HG02852 (cell line): Measurements from ENCODE around the gene CSHL1.
"Not testable (repeated sequence)": the region's sequence is repeated elsewhere in the genome, so short reads cannot be mapped to it uniquely, and the experiment has no call there.

ENCODE experiments used
- ATAC-seq: cut with Tn5 transposase; IDR thresholded peaks from one replicate; pipeline ENCODE4 v1.9.1; 2021; ENCODE audit warnings: mild to moderate bottlenecking, moderate library complexity; ENCODE audit not compliant: unreplicated experiment

The CSHL1 gene

DNA sequence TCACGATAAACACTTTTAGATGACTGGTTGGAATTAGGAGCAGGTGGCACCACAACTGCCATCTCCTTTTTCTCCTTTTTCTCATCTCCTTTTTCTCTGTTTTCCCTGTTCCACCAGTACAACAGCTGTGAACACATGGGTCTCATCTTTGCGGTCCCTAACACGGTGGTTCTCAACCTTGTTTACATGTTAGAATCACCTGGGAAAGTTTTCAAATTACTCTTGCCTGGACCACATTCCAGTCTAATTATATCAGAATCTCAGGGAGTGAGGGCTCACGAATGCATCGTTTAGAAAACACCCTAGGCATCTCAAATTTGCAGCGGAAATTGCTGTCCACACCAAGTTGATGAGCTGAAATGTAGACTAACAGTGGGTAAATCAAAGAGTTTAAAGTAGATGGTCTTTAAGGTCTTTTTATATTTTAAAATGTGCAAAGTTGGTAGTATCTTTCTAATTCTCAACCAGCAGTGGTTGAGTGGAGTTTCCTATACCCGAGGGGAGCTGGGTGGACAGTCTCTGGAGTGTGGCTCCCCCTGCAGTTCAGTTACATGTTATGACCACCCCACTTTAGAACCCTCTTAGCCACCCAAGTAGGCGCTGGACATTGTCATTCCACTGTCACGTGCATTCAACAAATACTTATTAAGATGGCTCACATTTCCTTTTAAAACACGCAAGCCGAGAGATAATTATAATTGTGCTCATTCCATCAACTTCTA, 18.6 kb downstream of the CSHL1 start:
- not testable (repeated sequence) for ATAC-seq

DNA sequence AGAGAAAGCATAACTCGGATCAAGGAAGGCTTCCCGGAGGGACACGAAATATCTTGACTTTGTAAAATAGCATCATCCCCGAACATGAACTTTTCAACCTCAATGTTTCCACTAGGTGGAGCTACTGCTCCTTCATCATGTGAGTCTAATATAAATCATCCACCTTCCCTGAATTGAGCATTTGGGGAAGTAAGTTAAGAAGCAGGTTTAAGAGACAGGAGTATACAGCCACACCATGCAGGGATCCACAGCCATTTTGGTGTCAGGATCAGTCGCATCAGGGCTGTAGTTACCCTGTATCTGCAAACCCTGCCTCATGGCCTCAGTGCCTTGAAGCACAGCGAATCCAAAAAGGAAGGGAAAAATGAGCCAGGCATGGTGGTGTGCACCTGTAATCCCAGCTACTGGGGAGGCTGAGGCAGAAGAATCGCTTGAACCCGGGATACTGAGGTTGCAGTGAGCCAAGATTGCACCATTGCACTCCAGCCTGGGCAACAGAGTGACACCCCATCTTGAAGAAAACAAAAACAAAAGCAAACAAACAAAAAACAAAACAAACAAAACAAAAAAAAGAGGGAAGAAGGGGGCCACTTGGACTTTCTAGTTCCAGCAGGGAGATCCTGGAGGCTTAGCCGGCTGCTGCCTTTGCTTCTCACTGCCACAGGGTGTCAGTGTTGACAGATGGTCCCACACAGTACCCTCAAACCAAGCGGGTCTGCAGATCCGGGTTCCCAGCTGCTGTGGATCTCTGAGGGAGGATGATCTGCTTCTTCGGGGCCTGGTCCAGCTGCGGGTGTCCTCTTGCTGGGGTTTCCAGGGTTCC, 21.8 kb downstream of the CSHL1 start:
- ATAC-seq, result not testable (repeated sequence)

DNA sequence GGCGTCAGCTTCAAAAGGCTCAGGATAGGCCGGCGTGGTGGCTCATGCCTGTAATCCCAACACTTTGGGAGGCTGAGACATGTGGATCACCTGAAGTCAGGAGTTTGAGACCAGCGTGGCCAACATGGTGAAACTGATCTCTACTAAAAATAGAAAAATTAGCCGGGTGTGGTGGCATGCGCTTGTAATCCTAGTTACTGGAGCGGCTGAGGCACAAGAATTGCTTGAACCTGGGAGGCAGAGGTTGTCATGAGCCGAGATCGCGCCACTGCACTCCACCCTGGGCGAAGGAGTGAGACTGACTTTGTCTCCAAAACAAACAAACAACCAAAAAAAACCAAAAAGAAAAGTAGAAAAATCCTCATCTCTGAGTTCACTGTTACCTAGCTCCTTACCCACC, 25.9 kb downstream of the CSHL1 start:
- ATAC-seq, result not testable (repeated sequence)

DNA sequence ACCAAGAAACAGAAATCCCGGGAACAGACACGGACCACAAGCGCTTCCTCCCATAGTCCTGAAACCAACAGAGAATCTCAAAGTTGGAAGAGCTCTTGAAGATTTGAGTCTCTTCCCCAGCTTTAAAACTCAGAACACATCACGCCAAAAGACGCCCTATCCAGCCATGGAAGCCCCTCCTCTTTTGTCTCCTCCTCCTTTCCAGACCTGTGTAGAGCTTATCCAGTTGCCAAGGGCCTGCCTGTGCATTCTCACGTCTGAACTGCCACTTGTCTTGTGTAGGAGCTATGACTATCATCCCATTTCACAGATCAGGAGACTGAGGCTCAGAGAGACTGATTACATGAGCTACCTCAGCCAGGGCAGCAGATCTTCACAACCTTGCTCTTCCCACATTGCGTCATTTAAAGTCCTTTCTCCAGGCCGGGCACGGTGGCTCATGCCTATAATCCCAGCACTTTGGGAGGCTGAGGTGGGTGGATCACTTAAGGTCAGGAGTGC, 28.4 kb downstream of the CSHL1 start:
- ATAC-seq, result not testable (repeated sequence)

DNA sequence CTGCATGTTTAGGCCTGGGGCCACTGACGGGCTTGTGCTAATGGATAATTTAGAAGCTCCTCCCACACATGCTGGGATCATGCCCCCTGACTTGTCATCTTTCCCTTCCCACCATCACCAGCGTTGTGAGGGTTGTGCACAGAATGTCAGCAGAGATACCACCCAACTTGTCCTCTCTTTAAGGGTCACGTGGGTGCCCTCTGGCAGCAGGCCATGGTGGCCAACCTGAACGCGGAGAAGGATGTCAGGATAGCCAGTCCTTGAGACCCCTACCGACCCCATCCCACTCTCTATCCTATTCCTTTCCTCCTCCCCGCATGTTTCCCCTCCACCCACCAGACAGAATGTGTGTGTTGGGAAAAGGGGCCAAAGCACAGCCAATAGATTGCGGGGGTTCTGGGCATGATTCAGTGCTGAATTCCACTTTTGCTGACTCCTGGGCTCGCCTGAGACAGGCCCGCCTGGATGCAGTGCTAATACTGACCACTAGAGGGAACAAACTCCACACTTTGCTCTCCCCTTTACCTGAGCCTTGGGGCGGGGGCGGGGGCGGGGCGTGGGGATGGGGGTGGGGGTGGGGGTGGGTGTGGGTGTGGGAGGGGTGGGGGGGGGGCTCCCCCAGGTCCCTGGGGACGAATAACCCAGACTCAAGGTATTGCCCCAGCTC, 29.0 kb downstream of the CSHL1 start, which contains the start of gene GH2:
Gene GH2 (minus strand): TSS at position 10 of the 667 bp plus-strand sequence. CDS start 143 bp downstream, outside the sequence.
- ATAC-seq, result no peak

DNA sequence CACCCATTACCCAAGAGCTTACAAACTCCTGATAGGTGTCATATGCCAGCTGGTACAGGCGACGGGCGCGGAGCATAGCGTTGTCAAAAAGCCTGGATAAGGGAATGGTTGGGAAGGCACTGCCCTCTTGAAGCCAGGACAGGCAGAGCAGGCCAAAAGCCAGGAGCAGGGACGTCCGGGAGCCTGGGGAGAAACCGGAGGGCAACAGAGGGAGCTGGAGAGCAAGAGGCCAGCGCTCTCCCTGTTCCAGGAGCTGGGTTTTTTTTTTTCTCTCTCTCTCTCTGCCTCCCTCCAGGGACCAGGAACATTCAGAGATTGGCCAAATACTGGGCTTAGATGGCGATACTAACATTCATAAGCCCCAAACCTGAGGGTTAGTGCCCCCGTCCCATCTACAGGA, 29.7 kb downstream of the CSHL1 start:
- ATAC-seq, result not testable (repeated sequence)

DNA sequence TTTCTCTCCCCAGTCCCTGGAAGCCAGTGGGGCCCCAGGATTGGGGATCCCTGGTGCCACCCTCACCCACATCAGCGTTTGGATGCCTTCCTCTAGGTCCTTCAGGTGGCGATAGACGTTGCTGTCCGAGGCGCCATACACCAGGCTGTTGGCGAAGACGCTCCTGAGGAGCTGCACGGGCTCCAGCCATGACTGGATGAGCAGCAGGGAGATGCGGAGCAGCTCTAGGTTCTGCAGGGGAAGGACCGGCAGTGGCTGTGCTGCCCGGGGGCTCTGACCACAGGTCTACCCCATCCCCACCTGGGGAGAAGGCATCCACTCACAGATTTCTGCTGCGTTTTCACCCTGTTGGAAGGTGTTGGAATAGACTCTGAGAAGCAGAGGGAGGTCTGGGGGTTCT, 30.4 kb downstream of the CSHL1 start:
- ATAC-seq, result no peak

DNA sequence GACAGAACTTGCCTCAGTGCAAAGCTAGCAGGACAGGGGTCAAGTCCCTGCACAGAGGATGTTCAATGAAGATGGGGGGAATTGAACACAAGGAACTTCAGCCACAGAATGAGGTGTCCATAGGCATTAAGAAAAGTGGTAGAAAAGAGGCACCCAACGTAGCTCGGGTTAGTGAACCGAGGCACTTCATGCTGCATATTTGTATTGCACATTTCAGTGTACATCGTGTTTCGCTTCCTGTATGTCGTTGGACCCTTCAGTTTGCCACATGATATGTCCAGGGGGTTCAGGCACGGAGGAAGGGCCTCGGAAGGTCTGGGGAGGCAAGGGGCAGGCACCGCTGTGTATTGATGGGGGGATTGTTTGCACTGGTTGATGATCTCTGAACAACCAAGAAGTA, 32.6 kb downstream of the CSHL1 start:
- ATAC-seq, result not testable (repeated sequence)

DNA sequence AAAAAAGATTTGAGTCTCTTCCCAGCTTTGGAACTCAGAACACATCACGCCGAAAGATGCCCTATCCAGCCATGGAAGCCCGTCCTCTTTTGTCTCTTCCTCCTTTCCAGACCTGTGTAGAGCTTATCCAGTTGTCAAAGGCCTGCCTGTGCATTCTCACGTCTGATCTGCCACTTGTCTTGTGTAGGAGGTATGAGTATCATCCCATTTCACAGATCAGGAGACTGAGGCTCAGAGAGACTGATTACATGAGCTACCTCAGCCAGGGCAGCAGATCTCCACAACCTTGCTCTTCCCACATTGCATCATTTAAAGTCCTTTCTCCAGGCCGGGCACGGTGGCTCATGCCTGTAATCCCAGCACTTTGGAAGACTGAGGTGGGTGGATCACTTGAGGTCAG, 36.4 kb downstream of the CSHL1 start:
- ATAC-seq, result not testable (repeated sequence)

DNA sequence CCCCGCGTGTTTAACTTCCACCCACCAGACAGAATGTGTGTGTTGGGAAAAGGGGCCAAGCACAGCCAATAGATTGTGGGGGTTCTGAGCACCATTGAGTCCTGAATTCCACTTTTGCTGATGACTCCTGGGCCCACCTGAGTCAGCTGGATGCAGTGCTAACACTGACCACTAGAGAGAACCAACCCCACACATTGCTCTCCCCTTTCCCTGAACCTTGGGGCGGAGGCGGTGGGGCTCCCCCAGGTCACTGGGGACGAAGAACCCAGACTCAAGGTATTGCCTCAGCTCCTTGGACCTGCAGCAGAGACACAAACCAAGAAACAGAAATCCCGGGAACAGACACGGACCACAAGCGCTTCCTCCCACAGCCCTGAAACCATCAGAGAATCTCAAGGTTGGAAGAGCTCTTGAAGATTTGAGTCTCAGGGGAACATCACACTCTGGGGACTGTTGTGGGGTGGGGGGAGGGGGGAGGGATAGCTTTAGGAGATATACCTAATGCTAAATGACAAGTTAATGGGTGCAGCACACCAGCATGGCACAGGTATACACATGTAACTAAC, 36.9 kb downstream of the CSHL1 start:
- ATAC-seq, result not testable (repeated sequence)

DNA sequence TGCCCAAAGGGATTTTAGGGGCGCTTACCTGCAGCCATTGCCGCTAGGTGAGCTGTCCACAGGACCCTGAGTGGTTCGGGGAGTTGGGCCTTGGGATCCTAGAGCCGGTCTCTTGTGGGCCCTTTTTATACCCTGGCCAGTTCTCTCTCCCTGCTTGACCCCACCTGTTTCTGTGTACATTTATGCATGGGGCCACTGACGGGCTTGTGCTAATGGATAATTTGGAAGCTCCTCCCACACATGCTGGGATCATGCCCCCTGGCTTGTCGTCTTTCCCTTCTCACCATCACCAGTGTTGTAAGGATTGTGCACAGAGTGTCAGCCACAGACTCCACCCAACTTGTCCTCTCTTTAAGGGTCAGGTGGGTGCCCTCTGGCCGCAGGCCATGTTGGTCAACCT, 37.5 kb downstream of the CSHL1 start, which contains the start of gene CSH2:
Gene CSH2 (minus strand): TSS at position 101 of the 400 bp plus-strand sequence. CDS start 63 bp downstream, at position 38.
- not testable (repeated sequence) for ATAC-seq

DNA sequence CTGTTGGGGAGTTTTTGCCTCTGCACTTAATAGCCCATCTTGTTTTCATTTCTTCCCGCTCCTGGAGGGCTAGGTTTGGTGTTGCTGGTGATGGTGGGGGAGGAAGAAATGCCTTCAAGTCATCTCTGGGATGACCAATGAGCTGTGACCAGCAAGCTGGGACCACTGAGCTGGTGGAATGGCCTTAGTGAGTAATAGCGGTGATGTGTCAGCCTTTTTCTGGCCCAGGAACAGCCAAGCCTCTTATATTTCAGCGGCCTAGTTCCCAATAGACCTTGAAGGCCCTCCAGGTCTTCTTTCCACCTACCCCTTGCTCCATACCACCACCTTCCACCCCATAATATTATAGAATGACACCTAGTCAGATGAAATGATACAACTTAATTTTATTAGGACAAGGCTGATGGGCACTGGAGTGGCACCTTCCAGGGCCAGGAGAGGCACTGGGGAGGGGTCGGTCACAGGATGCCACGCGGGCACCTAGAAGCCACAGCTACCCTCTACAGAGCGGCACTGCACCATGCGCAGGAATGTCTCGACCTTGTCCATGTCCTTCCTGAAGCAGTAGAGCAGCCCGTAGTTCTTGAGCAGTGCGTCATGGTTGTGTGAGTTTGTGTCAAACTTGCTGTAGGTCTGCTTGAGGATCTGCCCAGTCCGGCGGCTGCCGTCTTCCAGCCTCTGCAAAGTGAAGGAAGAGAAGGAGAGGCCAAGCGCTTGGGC, 39.3 kb downstream of the CSHL1 start:
- ATAC-seq, result not testable (repeated sequence)

DNA sequence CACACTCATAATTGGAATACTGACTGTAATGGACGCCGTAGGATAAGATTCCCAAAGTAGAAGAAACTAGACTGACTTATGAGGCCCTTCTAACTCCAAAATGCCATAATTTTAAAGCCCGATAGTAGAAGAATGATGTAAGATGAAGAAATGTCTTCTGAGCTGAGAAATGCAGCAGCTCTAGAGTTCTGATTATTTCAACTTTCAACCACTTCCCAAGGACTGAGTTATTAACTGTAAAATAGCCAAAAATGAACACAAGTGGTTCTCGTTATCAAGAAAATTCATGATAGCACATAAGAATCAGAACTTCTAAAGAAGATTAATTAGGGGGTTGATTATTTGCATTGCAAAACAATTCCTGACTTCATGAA, 40.8 kb downstream of the CSHL1 start:
- ATAC-seq, result not testable (repeated sequence)

DNA sequence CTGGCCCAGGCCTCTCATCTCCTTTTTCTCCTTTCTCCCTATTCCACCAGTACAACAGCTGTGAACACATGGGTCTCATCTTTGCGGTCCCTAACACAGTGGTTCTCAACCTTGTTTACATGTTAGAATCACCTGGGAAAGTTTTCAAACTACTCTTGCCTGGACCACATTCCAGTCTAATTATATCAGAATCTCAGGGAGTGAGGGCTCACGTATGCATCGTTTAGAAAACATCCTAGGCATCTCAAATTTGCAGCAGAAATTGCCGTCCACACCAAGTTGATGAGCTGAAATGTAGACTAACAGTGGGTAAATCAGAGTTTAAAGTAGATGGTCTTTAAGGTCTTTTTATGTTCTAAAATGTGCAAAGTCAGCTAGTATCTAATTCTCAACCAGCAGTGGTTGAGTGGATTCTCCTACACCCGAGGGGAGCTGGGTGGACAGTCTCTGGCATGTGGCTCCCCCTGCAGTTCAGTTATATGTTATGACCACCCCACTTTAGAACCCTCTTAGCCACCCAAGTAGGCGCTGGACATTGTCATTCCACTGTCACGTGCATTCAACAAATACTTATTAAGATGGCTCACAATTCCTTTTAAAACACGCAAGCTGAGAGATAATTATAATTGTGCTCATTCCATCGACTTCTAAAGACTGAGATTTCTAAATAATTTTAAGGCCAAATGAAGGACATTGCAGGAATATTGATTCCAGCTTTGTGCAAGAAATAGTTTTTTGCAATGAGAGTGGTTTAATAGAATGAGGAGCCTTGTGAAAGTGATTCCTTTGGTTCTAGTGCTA, 41.4 kb downstream of the CSHL1 start:
- ATAC-seq, result not testable (repeated sequence)

DNA sequence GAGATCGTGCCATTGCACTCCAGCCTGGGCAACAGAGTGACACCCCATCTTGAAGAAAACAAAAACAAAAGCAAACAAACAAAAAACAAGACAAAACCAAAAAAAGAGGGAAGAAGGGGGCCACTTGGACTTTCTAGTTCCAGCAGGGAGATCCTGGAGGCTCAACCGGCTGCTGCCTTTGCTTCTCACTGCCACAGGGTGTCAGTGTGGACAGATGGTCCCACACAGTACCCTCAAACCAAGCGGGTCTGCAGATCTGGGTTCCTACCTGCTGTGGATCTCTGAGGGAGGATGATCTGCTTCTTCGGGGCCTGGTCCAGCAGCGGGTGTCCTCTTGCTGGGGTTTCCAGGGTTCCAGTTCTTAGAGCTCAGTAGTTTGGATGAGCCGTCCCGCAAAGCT, 44.4 kb downstream of the CSHL1 start:
- ATAC-seq, result not testable (repeated sequence)
